NCI-H82 (cell line): ENCODE data around the gene DYNC1I1.

Experiments used
- DNase-seq: peaks from one replicate; lab custom pipeline; 2025; lab: John Stamatoyannopoulos, UW

Gene DYNC1I1

GRCh38 chr7:96085953-96086352, 313.6 kb downstream of the DYNC1I1 start:
- no peak for DNase-seq

GRCh38 chr7:96088579-96088978, 316.2 kb downstream of the DYNC1I1 start:
- DNase-seq, result no peak

GRCh38 chr7:96089511-96089910, 317.2 kb downstream of the DYNC1I1 start:
- DNase-seq, result no peak

- DNase-seq, result no peak
These were observed 318.4 kb downstream of the DYNC1I1 start for GRCh38 chr7:96090756-96091155.

GRCh38 chr7:96093435-96093834, 321.1 kb downstream of the DYNC1I1 start:
- no peak for DNase-seq

GRCh38 chr7:96097835-96098234, 325.5 kb downstream of the DYNC1I1 start:
- no peak for DNase-seq

GRCh38 chr7:96100737-96101136, 328.4 kb downstream of the DYNC1I1 start:
- DNase-seq, result no peak

- no peak for DNase-seq
These were observed 329.9 kb downstream of the DYNC1I1 start for GRCh38 chr7:96102096-96102811.

GRCh38 chr7:96104984-96105383, 332.6 kb downstream of the DYNC1I1 start:
- no peak for DNase-seq

GRCh38 chr7:96111405-96111804, 339.1 kb downstream of the DYNC1I1 start:
- DNase-seq, result no peak

- DNase-seq, result no peak
These were observed 341.8 kb downstream of the DYNC1I1 start for GRCh38 chr7:96114190-96114589.

GRCh38 chr7:96116173-96116572, 343.8 kb downstream of the DYNC1I1 start:
- DNase-seq, result no peak

GRCh38 chr7:96118449-96119001, 346.2 kb downstream of the DYNC1I1 start:
- no peak for DNase-seq

GRCh38 chr7:96120445-96121225, 348.3 kb downstream of the DYNC1I1 start:
- no peak for DNase-seq

GRCh38 chr7:96121752-96122151, 349.4 kb downstream of the DYNC1I1 start:
- DNase-seq, result no peak

- no peak for DNase-seq
These were observed 350.4 kb downstream of the DYNC1I1 start for GRCh38 chr7:96122746-96123145.

GRCh38 chr7:96126382-96126781, 354.0 kb downstream of the DYNC1I1 start:
- no peak for DNase-seq

- no peak for DNase-seq
These were observed 355.4 kb downstream of the DYNC1I1 start for GRCh38 chr7:96127746-96128145.

GRCh38 chr7:96131525-96131924, 359.2 kb downstream of the DYNC1I1 start:
- DNase-seq, result peak; percentile 21

GRCh38 chr7:96135241-96135640, 362.9 kb downstream of the DYNC1I1 start:
- no peak for DNase-seq

- no peak for DNase-seq
These were observed 364.4 kb downstream of the DYNC1I1 start for GRCh38 chr7:96136600-96137239.

GRCh38 chr7:96143495-96144259, 371.3 kb downstream of the DYNC1I1 start:
- no peak for DNase-seq
